Liver (tissue), 9 donors: Measurements from ENCODE around the gene TP53AIP1. TPM values are rescaled to one million over a fixed set of nuclear protein-coding genes. Genes with fewer than 3 reads are reported as not detected.
"Not testable (repeated sequence)": the region's sequence is repeated elsewhere in the genome, so short reads cannot be mapped to it uniquely, and the experiment has no call there.

ENCODE experiments used
- DNase-seq: peaks from one replicate; pipeline ENCODE4 v3.0.0-alpha.2; 2017; ENCODE audit warnings: low spot score
- H3K27ac ChIP-seq, 2 donors: one replicate each; pipeline ENCODE4 v1.7.0; 2013; ENCODE audit warnings: inconsistent platforms in 2 of 2, low read length in 2 of 2, control low read depth in 1 of 2, low read depth in 1 of 2, mild to moderate bottlenecking in 1 of 2
- H3K27me3 ChIP-seq, 4 donors: one replicate each; pipeline versions ENCODE4 v1.6.1 to v1.7.0; 2013; ENCODE audit warnings: low read length in 3 of 4, inconsistent platforms in 1 of 4, mild to moderate bottlenecking in 1 of 4, moderate library complexity in 1 of 4; ENCODE audit not compliant: control insufficient read depth in 4 of 4, insufficient read depth in 4 of 4
- H3K36me3 ChIP-seq, 4 donors: one replicate each; pipeline versions ENCODE4 v1.6.1 to v1.7.0; 2013; ENCODE audit warnings: low read length in 3 of 4, mild to moderate bottlenecking in 3 of 4, low read depth in 1 of 4, moderate library complexity in 1 of 4; ENCODE audit not compliant: control insufficient read depth in 4 of 4, insufficient read depth in 3 of 4
- H3K4me1 ChIP-seq, 4 donors: one replicate each; pipeline versions ENCODE4 v1.6.1 to v1.7.0; 2013; ENCODE audit warnings: low read length in 3 of 4, mild to moderate bottlenecking in 3 of 4, moderate library complexity in 1 of 4; ENCODE audit not compliant: control insufficient read depth in 4 of 4, insufficient read depth in 4 of 4
- H3K4me3 ChIP-seq, 3 donors: one replicate each; pipeline versions ENCODE4 v1.6.1 to v1.7.0; 2013; ENCODE audit warnings: low read length in 3 of 3, control low read depth in 1 of 3, low read depth in 1 of 3, mild to moderate bottlenecking in 1 of 3
- H3K9ac ChIP-seq, 2 donors: one replicate each; pipeline ENCODE4 v1.7.0; 2013; ENCODE audit warnings: low read length in 2 of 2, mild to moderate bottlenecking in 2 of 2, moderate library complexity in 2 of 2, control low read depth in 1 of 2, low read depth in 1 of 2
- H3K9me3 ChIP-seq, 4 donors: one replicate each; pipeline versions ENCODE4 v1.6.1 to v1.7.0; 2013; ENCODE audit warnings: low read length in 3 of 4; ENCODE audit not compliant: control insufficient read depth in 4 of 4
- FOXA2 ChIP-seq: IDR thresholded peaks from 2 replicates; pipeline ENCODE4 v1.6.1; 2016; ENCODE audit warnings: antibody characterized with exemption
- GABPA ChIP-seq, 2 donors: IDR thresholded peaks in 1 of 2; conservative IDR thresholded peaks in 1 of 2; 2 replicates each; pipeline ENCODE4 v1.6.1; 2016; ENCODE audit warnings: antibody characterized with exemption in 2 of 2, mild to moderate bottlenecking in 1 of 2, moderate library complexity in 1 of 2
- HNF4A ChIP-seq, 2 donors: conservative IDR thresholded peaks; 2 replicates each; pipeline ENCODE4 v1.6.1; 2016; ENCODE audit warnings: antibody characterized with exemption in 2 of 2, mild to moderate bottlenecking in 2 of 2
- HNF4G ChIP-seq: IDR thresholded peaks from 2 replicates; pipeline ENCODE4 v1.6.1; 2016; ENCODE audit warnings: antibody characterized with exemption
- JUND ChIP-seq, 2 donors: IDR thresholded peaks; 2 replicates each; pipeline ENCODE4 v1.6.1; 2016; ENCODE audit warnings: antibody characterized with exemption in 2 of 2
- MAX ChIP-seq: IDR thresholded peaks from 2 replicates; pipeline ENCODE4 v1.6.1; 2016; ENCODE audit warnings: antibody characterized with exemption
- RXRA ChIP-seq, 2 donors: IDR thresholded peaks; 2 replicates each; pipeline ENCODE4 v1.6.1; 2017 to 2018; ENCODE audit warnings: antibody characterized with exemption in 2 of 2, mild to moderate bottlenecking in 1 of 2
- SP1 ChIP-seq: IDR thresholded peaks from 2 replicates; pipeline ENCODE4 v1.6.1; 2018; ENCODE audit warnings: antibody characterized with exemption, mild to moderate bottlenecking
- TAF1 ChIP-seq: conservative IDR thresholded peaks from 2 replicates; pipeline ENCODE4 v1.6.1; 2016; ENCODE audit warnings: antibody characterized with exemption, mild to moderate bottlenecking
- YY1 ChIP-seq: IDR thresholded peaks from 2 replicates; pipeline ENCODE4 v1.6.1; 2016; ENCODE audit warnings: antibody characterized with exemption, mild to moderate bottlenecking
- WGBS: extraction: QIAGEN DNeasy Blood & Tissue Kit; methylation state at CpG from one replicate; pipeline ENCODE4 v1.1.7; 2013; 5-methylcytosine and 5-hydroxymethylcytosine counted together
- polyA plus RNA-seq, 2 donors: library from polyadenylated mRNA; stranded (reverse) in 1 of 2; unstranded in 1 of 2; fragments of 200-250 nt in 1 of 2; fragments of >200 nt in 1 of 2; fragmentation: Nextera tagmentation in 1 of 2; extraction: Ambion mirVana in 1 of 2; gene quantifications; one replicate each; pipeline versions ENCODE4 v1.2.1 to v1.2.3, GENCODE V29; 2013 to 2015
- total RNA-seq, 2 donors: library from RNA; depleted of rRNA; stranded (reverse); fragments of >200 nt; gene quantifications; one replicate each; pipeline ENCODE4 v1.2.3, GENCODE V29; 2014
- TF ChIP-seq, protein P1 (sequence below): IDR thresholded peaks from 2 replicates; pipeline ENCODE4 v1.6.1; 2016; ENCODE audit warnings: antibody characterized with exemption
- TF ChIP-seq, protein P2 (sequence below): IDR thresholded peaks from 2 replicates; pipeline ENCODE4 v1.6.1; 2016; ENCODE audit warnings: antibody characterized with exemption, mild to moderate bottlenecking
- TF ChIP-seq, protein P3 (sequence below): IDR thresholded peaks from 2 replicates; pipeline ENCODE4 v1.6.1; 2016; ENCODE audit warnings: antibody characterized with exemption
- TF ChIP-seq, protein P4 (sequence below): fragments of 150-350 bp; IDR thresholded peaks from 2 replicates; pipeline ENCODE4 v1.5.1; 2017; ENCODE audit warnings: improper control_type of control experiment, low read depth, low read length; ENCODE audit not compliant: missing input control
- donor health status: healthy.
- donor health status: healthy.
- donor health status: healthy.
- donor health status: healthy.
- donor health status: healthy.

The TP53AIP1 gene
- total and polyA plus RNA-seq, 4 donors = 0.08 TPM; not detected in 3

DNA sequence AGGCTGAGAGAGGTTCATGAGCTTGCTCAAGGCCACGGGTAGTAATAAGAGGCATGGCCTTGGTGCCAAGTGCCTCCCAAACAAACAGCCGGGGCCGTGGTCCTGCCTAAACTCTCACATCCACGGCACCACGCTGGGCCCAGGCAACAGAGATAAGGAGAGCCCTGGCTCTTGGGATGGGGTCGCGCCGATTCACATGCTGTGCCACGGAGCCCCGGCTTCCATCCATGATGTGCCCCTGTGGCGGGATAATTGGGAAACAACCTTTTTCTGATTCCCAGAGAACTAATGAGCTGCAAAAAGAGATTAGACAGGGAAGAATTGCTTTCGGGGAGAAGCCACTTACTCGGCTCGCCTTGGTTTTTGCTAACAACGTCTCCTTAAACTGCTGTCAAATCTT is 22.0 kb downstream of the TP53AIP1 start:
- Histone ChIP-seq H3K27ac (no peak overlapping the region), H3K4me1 (no peaks in the 10 kb centered on the region), H3K4me3 (no peak overlapping the region), H3K36me3 (no peaks in the 10 kb centered on the region), H3K27me3 (peaks cover 0 to 3% (median 0%) of the 10 kb centered on the region in 4 donors), H3K9ac (no peak overlapping the region), H3K9me3 (no peaks in the 10 kb centered on the region)
- no peak for DNase-seq
- TF ChIP-seq TAF1 (no peak), SP1 (no peak), GABPA (IDR thresholded peaks at IDR 0.05 in 1 of 2, conservative IDR thresholded peaks at IDR 0.05 in 1 of 2) (no peak), FOXA2 (no peak), JUND (IDR thresholded peaks at IDR 0.05) (no peak), HNF4A (conservative IDR thresholded peaks at IDR 0.05) (no peak), MAX (no peak), HNF4G (no peak), YY1 (no peak), RXRA (IDR thresholded peaks at IDR 0.05) (no peak)
- TF ChIP-seq, protein P1, sequence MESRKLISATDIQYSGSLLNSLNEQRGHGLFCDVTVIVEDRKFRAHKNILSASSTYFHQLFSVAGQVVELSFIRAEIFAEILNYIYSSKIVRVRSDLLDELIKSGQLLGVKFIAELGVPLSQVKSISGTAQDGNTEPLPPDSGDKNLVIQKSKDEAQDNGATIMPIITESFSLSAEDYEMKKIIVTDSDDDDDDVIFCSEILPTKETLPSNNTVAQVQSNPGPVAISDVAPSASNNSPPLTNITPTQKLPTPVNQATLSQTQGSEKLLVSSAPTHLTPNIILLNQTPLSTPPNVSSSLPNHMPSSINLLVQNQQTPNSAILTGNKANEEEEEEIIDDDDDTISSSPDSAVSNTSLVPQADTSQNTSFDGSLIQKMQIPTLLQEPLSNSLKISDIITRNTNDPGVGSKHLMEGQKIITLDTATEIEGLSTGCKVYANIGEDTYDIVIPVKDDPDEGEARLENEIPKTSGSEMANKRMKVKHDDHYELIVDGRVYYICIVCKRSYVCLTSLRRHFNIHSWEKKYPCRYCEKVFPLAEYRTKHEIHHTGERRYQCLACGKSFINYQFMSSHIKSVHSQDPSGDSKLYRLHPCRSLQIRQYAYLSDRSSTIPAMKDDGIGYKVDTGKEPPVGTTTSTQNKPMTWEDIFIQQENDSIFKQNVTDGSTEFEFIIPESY = no peak
- TF ChIP-seq, protein P2, sequence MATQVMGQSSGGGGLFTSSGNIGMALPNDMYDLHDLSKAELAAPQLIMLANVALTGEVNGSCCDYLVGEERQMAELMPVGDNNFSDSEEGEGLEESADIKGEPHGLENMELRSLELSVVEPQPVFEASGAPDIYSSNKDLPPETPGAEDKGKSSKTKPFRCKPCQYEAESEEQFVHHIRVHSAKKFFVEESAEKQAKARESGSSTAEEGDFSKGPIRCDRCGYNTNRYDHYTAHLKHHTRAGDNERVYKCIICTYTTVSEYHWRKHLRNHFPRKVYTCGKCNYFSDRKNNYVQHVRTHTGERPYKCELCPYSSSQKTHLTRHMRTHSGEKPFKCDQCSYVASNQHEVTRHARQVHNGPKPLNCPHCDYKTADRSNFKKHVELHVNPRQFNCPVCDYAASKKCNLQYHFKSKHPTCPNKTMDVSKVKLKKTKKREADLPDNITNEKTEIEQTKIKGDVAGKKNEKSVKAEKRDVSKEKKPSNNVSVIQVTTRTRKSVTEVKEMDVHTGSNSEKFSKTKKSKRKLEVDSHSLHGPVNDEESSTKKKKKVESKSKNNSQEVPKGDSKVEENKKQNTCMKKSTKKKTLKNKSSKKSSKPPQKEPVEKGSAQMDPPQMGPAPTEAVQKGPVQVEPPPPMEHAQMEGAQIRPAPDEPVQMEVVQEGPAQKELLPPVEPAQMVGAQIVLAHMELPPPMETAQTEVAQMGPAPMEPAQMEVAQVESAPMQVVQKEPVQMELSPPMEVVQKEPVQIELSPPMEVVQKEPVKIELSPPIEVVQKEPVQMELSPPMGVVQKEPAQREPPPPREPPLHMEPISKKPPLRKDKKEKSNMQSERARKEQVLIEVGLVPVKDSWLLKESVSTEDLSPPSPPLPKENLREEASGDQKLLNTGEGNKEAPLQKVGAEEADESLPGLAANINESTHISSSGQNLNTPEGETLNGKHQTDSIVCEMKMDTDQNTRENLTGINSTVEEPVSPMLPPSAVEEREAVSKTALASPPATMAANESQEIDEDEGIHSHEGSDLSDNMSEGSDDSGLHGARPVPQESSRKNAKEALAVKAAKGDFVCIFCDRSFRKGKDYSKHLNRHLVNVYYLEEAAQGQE = no peak
- TF ChIP-seq, protein P3, sequence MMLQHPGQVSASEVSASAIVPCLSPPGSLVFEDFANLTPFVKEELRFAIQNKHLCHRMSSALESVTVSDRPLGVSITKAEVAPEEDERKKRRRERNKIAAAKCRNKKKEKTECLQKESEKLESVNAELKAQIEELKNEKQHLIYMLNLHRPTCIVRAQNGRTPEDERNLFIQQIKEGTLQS = no peak
- TF ChIP-seq, protein P4, sequence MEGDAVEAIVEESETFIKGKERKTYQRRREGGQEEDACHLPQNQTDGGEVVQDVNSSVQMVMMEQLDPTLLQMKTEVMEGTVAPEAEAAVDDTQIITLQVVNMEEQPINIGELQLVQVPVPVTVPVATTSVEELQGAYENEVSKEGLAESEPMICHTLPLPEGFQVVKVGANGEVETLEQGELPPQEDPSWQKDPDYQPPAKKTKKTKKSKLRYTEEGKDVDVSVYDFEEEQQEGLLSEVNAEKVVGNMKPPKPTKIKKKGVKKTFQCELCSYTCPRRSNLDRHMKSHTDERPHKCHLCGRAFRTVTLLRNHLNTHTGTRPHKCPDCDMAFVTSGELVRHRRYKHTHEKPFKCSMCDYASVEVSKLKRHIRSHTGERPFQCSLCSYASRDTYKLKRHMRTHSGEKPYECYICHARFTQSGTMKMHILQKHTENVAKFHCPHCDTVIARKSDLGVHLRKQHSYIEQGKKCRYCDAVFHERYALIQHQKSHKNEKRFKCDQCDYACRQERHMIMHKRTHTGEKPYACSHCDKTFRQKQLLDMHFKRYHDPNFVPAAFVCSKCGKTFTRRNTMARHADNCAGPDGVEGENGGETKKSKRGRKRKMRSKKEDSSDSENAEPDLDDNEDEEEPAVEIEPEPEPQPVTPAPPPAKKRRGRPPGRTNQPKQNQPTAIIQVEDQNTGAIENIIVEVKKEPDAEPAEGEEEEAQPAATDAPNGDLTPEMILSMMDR = no peak
- 88% methylated on average over 15 of the region's 15 CpGs for WGBS

GRCh38 chr11:128919635-128920034 is 23.0 kb downstream of the TP53AIP1 start:
- WGBS = 90% methylated on average over 7 of the region's 7 CpGs
- not testable (repeated sequence) for DNase-seq, H3K27me3 ChIP-seq, H3K27ac ChIP-seq, H3K9me3 ChIP-seq, H3K36me3 ChIP-seq, H3K4me1 ChIP-seq, H3K9ac ChIP-seq, H3K4me3 ChIP-seq
